GM19467 (cell line): ENCODE results near the gene PA2G4.
"Not testable (repeated sequence)": the region's sequence is repeated elsewhere in the genome, so short reads cannot be mapped to it uniquely, and the experiment has no call there.

ENCODE experiments used
- ATAC-seq: cut with Tn5 transposase; IDR thresholded peaks from one replicate; pipeline ENCODE4 v1.9.1; 2021; ENCODE audit warnings: mild to moderate bottlenecking, moderate library complexity; ENCODE audit not compliant: unreplicated experiment

The PA2G4 gene

GRCh38 chr12:56104109-56104814 lies at the start of gene PA2G4:
PA2G4 (plus strand) TSS chr12:56104559; CDS start chr12:56104738, 179 bp downstream.
- ATAC-seq = peak; percentile 95

DNA sequence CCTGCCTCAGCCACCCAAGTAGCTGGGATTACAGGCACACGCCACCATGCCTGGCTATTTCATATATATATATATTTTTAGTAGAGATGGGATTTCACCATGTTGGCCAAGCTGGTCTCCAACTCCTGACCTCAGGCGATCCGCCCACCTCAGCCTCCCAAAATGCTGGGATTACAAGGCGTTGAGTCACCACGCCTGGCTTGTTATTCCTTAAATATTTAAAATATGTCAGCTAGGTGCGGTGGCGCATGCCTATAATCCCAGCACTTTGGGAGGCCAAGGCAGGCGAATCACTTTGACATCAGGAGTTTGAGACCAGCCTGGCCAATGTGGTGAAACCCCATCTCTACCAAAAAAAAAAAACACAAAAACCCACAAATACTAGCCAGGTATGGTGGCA lies 44.4 kb upstream of the PA2G4 start:
- ATAC-seq = not testable (repeated sequence)

DNA sequence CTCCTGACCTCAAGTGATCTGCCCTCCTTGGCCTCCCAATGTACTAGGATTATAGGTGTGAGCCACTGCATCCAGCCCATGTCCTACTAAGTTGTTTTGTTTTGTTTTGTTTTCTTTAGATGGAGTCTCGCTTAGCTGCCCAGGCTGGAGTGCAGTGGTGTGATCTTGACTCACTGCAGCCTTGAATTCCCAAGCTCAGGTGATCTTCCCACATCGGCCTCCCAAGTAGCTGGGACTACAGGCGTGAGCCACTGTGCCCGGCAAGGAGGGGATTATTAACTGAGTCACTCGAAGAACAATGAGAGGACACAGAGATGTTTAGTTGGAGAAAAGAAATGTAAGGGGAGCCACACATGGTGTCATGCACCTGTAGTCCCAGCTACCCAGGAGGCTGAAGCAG lies 42.4 kb upstream of the PA2G4 start:
- no peak for ATAC-seq

GRCh38 chr12:56062996-56063395 lies 41.4 kb upstream of the PA2G4 start:
- no peak for ATAC-seq

GRCh38 chr12:56071648-56072047 lies 32.7 kb upstream of the PA2G4 start:
- ATAC-seq = no peak

- no peak for ATAC-seq
These were observed 30.0 kb upstream of the PA2G4 start for GRCh38 chr12:56074396-56074795.

- ATAC-seq = not testable (repeated sequence)
These were observed 26.4 kb upstream of the PA2G4 start for GRCh38 chr12:56077966-56078365.

DNA sequence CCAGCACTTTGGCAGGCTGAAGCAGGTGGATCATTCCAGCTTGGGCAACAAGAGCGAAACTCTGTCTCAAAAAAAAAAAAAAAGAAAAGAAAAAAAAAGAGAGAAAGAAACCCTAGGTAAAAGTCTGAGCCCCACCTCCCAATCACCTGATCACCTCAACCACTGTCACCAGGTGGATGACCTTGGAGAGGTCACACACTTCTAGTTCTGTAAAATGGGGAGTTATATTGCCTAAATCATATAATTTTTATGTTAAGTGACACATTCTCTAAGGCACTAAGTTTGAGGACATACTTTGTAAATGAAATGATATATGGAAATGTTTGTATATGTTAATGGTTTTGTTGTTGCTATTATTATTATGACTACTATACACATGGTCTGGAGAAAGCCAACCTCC lies 25.9 kb upstream of the PA2G4 start:
- no peak for ATAC-seq

DNA sequence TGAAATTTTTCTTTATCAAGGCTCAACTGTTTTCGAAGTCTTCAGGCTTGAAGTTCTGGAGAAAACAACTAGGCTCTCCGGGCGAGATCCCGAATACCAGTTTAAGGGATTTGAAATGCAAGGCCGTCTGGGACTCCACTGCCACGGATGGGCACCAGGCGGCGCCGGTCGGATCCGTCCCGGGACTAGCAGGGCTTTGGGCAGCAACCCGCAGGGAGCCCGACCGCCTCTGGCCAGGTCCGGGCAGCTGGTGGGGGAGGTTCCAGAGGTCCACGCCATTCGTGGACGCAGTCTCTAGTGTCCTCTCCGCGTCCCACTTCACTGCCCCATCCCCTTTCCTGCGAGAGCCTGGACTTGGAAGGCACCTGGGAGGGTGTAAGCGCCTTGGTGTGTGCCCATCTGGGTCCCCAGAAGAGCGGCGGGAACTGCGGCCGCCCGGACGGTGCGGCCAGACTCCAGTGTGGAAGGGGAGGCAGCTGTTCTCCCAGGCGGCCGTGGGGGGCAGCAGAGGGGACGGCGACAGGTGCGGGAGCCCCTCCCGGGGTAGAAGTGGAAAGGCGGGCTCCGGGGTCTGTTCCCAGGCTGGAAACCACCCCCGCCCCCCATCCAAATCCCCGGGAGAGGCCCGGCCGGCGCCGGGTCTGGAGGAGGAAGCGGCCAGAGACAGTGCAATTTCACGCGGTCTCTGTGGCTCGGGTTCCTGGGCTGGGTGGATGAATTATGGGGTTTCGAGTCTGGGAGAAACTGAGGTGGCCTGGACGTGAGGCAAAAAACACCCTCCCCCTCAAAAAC lies 25.2 kb upstream of the PA2G4 start:
- peak; percentile 74 for ATAC-seq

- no peak for ATAC-seq
These were observed 24.4 kb upstream of the PA2G4 start, which contains the start of gene ERBB3 for GRCh38 chr12:56079723-56080555. ERBB3 (plus strand) TSS chr12:56080165; CDS start chr12:56080301, 136 bp downstream.

DNA sequence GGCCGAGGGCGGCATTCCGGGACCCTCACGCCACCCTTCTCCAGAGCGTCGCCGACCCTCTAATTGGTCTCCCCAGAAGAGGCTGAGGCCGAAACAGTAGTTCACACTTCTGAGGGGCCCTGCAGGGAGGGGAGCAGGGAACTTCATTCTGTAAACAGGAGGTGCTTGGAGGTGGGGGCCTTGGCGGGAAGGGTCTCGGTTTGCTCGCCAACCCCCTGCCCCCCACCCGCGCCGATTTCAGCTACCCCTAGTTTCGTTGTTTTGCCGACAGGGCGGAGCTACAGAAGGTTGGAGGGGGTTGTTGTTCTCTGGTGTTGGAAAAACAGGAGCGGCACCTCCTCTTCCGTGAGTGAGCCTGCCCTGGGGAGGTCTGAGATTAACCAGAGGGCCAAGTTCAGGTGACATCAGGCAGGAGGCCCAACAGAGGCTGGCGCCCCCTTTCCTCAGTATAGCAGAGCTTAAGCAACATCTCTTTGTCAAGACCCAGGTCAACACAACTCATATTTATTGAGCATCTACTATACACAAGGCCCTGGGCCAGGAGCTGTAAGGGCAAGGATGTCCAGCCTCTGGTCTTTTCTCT lies 23.7 kb upstream of the PA2G4 start:
- ATAC-seq = no peak

- ATAC-seq = no peak
These were observed 22.7 kb upstream of the PA2G4 start for GRCh38 chr12:56081393-56082347.

DNA sequence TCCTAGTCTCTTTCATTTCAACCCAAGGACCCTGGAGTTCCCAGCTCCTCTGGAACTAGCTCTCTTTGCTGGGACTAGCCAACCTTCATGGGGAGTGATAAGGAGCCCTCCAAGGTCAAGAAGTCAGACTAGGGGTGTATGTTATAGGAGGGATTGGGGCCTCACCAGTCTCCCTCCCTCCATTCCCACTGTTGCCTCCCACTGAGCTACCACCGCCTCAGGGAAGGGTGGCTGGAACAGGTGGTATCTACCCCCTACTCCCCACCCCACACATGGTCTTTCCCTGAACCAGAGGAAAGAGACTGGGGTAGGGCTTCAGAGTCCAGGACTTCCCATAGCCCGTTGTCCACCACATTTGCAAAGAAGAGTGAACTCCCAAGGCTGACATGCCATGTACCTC lies 22.0 kb upstream of the PA2G4 start:
- ATAC-seq = no peak

GRCh38 chr12:56082967-56083366 lies 21.4 kb upstream of the PA2G4 start:
- no peak for ATAC-seq

- no peak for ATAC-seq
These were observed 19.3 kb upstream of the PA2G4 start for GRCh38 chr12:56084958-56085543.

GRCh38 chr12:56086096-56086495 lies 18.3 kb upstream of the PA2G4 start:
- ATAC-seq = no peak

GRCh38 chr12:56086608-56087007 lies 17.8 kb upstream of the PA2G4 start:
- ATAC-seq = no peak

- no peak for ATAC-seq
These were observed 17.1 kb upstream of the PA2G4 start for GRCh38 chr12:56087220-56087619.

- no peak for ATAC-seq
These were observed 6.6 kb upstream of the PA2G4 start for GRCh38 chr12:56097738-56098137.
